ENCODE data around the gene OR10H5.
"Not testable (repeated sequence)": the region's sequence is repeated elsewhere in the genome, so short reads cannot be mapped to it uniquely, and the experiment has no call there.

OR10H5 gene

GRCh38 chr19:15843203-15843893 is 55.9 kb downstream of the OR10H5 start:
- H3K4me3 ChIP-seq (ENCODE audit: low read depth, low read length), result no peak overlapping the region

DNA sequence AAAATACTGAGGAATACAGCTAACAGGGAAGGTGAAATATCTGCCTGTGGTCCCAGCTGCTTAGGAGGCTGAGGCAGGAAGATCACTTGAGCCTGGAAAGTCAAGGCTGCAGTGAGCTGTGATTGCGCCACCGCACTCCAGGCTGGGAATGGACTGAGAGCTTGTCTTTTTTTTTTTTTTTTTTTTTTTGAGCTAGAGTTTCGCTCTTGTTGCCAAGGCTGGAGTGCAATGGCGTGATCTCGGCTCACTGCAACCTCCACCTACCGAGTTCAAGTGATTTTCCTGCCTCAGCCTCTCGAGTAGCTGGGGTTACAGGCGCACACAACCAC is 56.4 kb downstream of the OR10H5 start:
- H3K4me3 ChIP-seq (ENCODE audit: low read depth, low read length), result not testable (repeated sequence)

GRCh38 chr19:15846923-15847322 is 59.5 kb downstream of the OR10H5 start:
- H3K4me3 ChIP-seq (ENCODE audit: low read depth, low read length), result no peak overlapping the region

DNA sequence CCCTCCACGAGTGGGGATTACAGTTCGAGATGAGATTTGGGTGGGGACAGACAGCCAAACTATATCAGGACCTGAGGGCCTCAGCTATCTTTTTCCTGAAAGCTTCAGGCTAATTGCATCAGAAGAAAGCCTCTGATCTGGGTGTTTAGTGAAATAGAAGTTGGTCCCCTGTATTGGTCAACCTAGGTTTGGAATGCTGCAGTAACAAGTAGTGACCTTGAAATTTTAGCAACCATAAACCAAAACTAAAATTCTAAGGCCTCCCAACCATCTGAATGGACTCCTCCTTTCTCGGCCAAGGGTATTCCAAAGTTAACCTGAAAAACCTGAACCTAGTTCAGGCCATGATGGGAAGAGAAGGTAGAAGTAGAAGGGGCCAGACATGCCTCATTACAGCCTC is 62.9 kb downstream of the OR10H5 start:
- no peak overlapping the region for H3K4me3 ChIP-seq (ENCODE audit: low read depth, low read length)

Data from iPS-11a (cell line).